Brain microvascular endothelial cell (primary cell): ENCODE measurements around the gene TGM5.

Experiments used
- DNase-seq: peaks from one replicate; pipeline ENCODE4 v3.0.0-alpha.2; 2020
- H3K27ac ChIP-seq: fragments of 250-450 bp; sonication (Bioruptor Pico); 2 replicates; pipeline ENCODE4 v1.5.1; 2020; ENCODE audit warnings: mild to moderate bottlenecking, moderate library complexity
- H3K27me3 ChIP-seq: fragments of 250-450 bp; sonication (Bioruptor Pico); replicated peaks from 2 replicates; pipeline ENCODE4 v1.5.1; 2020; ENCODE audit warnings: mild to moderate bottlenecking
- H3K36me3 ChIP-seq: fragments of 250-450 bp; sonication (Bioruptor Pico); replicated peaks from 2 replicates; pipeline ENCODE4 v1.5.1; 2020; ENCODE audit warnings: mild to moderate bottlenecking
- H3K4me3 ChIP-seq: 2 replicates; pipeline ENCODE4 v1.5.1; 2011; ENCODE audit warnings: low read depth, mild to moderate bottlenecking, control low read depth, low read length, moderate library complexity
- in situ Hi-C: cut with HindIII; loops from 2 replicates; pipeline ENCODE4 v1.10.0; 2017; ENCODE audit warnings: low sequenced_read_pairs, low pct_ligation_motif_present
- TF ChIP-seq, protein P1 (sequence below): IDR thresholded peaks from 2 replicates; pipeline ENCODE4 v1.5.1; 2011; ENCODE audit warnings: low read depth, mild to moderate bottlenecking, moderate library complexity, low read length, control low read depth, inconsistent platforms; ENCODE audit errors: missing control alignments

Gene TGM5

GRCh38 chr15:43194795-43195194 lies 71.9 kb downstream of the TGM5 start:
- Histone ChIP-seq H3K36me3 (peaks cover 31% of the 10 kb centered on the region), H3K27ac (no peak overlapping the region), H3K27me3 (no peaks in the 10 kb centered on the region), H3K4me3 (no peak overlapping the region)
- in situ Hi-C loops, result no loop called here
- no peak for DNase-seq
- TF ChIP-seq, protein P1, sequence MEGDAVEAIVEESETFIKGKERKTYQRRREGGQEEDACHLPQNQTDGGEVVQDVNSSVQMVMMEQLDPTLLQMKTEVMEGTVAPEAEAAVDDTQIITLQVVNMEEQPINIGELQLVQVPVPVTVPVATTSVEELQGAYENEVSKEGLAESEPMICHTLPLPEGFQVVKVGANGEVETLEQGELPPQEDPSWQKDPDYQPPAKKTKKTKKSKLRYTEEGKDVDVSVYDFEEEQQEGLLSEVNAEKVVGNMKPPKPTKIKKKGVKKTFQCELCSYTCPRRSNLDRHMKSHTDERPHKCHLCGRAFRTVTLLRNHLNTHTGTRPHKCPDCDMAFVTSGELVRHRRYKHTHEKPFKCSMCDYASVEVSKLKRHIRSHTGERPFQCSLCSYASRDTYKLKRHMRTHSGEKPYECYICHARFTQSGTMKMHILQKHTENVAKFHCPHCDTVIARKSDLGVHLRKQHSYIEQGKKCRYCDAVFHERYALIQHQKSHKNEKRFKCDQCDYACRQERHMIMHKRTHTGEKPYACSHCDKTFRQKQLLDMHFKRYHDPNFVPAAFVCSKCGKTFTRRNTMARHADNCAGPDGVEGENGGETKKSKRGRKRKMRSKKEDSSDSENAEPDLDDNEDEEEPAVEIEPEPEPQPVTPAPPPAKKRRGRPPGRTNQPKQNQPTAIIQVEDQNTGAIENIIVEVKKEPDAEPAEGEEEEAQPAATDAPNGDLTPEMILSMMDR, result no peak

- H3K27ac ChIP-seq, result no peak overlapping the region
- TF ChIP-seq, protein P1, result no peak
- no peak for DNase-seq
- no peaks in the 10 kb centered on the region for H3K27me3 ChIP-seq
- in situ Hi-C loops, result no loop called here
- H3K36me3 ChIP-seq, result peaks cover 31% of the 10 kb centered on the region
- H3K4me3 ChIP-seq, result no peak overlapping the region
Observed at GRCh38 chr15:43193710-43194109, 73.0 kb downstream of the TGM5 start.

DNA sequence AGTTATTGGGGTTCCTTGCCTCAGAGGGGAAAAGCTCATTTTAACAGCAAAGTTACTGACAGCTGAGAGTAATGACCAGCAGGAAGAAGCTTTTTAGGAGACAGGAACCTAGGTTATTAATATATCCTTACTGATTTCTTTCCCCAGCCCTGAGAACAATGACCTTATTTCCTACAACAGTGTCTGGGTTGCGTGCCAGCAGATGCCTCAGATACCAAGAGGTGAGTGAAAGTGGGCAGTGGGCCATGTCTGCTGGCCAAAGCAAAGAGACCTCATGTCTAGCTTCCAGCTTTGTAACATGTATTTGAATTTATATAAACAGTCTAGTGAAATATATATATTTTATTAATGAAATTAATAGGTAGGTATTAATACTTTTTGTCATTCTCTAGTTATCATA lies 76.5 kb downstream of the TGM5 start:
- TF ChIP-seq, protein P1, result no peak
- Histone ChIP-seq H3K27me3 (no peaks in the 10 kb centered on the region), H3K36me3 (peaks cover 27% of the 10 kb centered on the region), H3K27ac (no peak overlapping the region), H3K4me3 (no peak overlapping the region)
- in situ Hi-C loops, result no loop called here
- DNase-seq, result no peak

GRCh38 chr15:43189296-43189695 lies 77.4 kb downstream of the TGM5 start:
- TF ChIP-seq, protein P1, result no peak
- DNase-seq, result no peak
- in situ Hi-C loops, result no loop called here
- H3K27ac ChIP-seq, result no peak overlapping the region
- no peaks in the 10 kb centered on the region for H3K27me3 ChIP-seq
- H3K4me3 ChIP-seq, result no peak overlapping the region
- peaks cover 23% of the 10 kb centered on the region for H3K36me3 ChIP-seq

DNA sequence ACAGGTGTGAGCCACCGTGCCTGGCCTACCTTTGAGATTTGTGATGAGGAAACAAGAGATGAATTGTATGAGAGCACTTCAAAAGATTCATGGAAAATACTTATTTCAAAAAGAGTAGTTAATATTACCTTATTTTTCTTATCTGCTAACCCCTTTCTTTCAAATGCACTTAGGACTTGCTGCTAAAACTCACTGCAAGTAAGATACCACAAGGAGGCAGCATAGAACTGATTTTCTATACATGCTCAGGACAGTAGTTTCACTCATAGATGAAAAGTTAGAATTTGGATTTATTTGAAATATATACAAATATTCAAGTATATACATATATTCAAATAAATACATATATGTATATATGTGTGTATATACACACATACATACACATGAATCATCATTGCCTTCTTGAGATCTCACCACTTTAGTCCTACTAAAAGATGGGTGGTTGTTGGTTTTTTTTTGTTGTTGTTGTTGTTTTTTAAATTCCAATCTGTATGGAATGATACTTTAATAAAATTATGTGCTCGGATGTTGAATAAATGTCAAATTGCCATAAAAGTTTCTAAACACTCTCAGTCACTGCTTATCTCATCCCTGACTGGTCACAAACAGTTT lies 79.1 kb downstream of the TGM5 start:
- in situ Hi-C loops, result no loop called here
- no peak overlapping the region for H3K4me3 ChIP-seq
- TF ChIP-seq, protein P1, result peak; percentile 64
- DNase-seq, result peak; percentile 56
- H3K27me3 ChIP-seq, result no peaks in the 10 kb centered on the region
- no peak overlapping the region for H3K27ac ChIP-seq
- peaks cover 18% of the 10 kb centered on the region for H3K36me3 ChIP-seq

GRCh38 chr15:43186003-43186353 lies 80.8 kb downstream of the TGM5 start:
- in situ Hi-C loops, result no loop called here
- peaks cover 6% of the 10 kb centered on the region for H3K36me3 ChIP-seq
- DNase-seq, result no peak
- no peaks in the 10 kb centered on the region for H3K27me3 ChIP-seq
- peak overlapping the region; percentile 67 for H3K4me3 ChIP-seq
- H3K27ac ChIP-seq, result peak overlapping the region; percentile 7
- TF ChIP-seq, protein P1, result no peak
